Neural crest cell (in vitro differentiated cells): ENCODE results near the gene FADS2. TPM values are rescaled to one million over a fixed set of nuclear protein-coding genes. Genes with fewer than 3 reads are reported as not detected.

Source experiments
- DNase-seq: peaks from one replicate; pipeline ENCODE4 v3.0.0; 2021; ENCODE audit warnings: low read depth, mixed read lengths, low spot score
- H3K27ac Mint-ChIP-seq: one replicate; pipeline ENCODE4 v1.8.0; 2021; ENCODE audit warnings: mild to moderate bottlenecking, mixed read lengths; ENCODE audit not compliant: unreplicated experiment
- H3K27me3 Mint-ChIP-seq: 2 replicates; pipeline ENCODE4 v1.8.0; 2021; ENCODE audit warnings: low read depth, mild to moderate bottlenecking, mixed read lengths
- H3K36me3 Mint-ChIP-seq: 2 replicates; pipeline ENCODE4 v1.8.0; 2021; ENCODE audit warnings: low read depth, mild to moderate bottlenecking, mixed read lengths
- H3K4me1 Mint-ChIP-seq: 2 replicates; pipeline ENCODE4 v1.8.0; 2021; ENCODE audit warnings: mixed read lengths
- H3K4me3 Mint-ChIP-seq: one replicate; pipeline ENCODE4 v1.8.0; 2021; ENCODE audit warnings: mild to moderate bottlenecking, mixed read lengths
- H3K9me3 Mint-ChIP-seq: 2 replicates; pipeline ENCODE4 v1.8.0; 2021; ENCODE audit warnings: mixed read lengths
- total RNA-seq: library from RNA; stranded (reverse); gene quantifications from 2 replicates; pipeline ENCODE4 v1.2.1, GENCODE V29; 2021
- TF ChIP-seq, protein P1 (sequence below): fragments of 200-600 bp; sonication (generic); conservative IDR thresholded peaks from 2 replicates; pipeline ENCODE4 v1.5.0; 2021; ENCODE audit warnings: antibody characterized with exemption, mild to moderate bottlenecking

The FADS2 gene
- total RNA-seq, 1 donor from 2014 or later = 976 TPM

DNA sequence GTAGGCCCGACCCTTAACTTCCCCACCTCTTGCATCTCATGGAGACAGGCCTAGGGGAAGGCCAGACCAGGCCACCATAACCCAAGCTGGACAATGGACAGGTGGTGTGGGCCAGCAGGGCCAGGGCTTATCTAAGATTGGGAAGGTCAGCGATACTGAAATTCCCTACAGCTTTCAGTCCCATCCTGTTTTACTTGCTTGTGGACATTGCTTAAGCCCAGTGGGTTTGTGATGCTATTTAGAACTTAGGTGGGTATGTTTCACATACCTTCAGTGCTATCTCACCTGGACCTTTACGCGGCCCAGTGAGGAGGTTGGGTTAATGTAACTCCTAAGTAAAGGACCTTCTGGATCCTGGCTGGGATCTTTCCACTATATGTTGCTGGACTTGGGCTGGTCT lies 1.7 kb downstream of the FADS2 start:
- no peaks in the 10 kb centered on the region for H3K9me3 Mint-ChIP-seq
- H3K27me3 Mint-ChIP-seq = peaks cover 4% of the 10 kb centered on the region
- peak overlapping the region; percentile 99 for H3K27ac Mint-ChIP-seq
- TF ChIP-seq, protein P1, sequence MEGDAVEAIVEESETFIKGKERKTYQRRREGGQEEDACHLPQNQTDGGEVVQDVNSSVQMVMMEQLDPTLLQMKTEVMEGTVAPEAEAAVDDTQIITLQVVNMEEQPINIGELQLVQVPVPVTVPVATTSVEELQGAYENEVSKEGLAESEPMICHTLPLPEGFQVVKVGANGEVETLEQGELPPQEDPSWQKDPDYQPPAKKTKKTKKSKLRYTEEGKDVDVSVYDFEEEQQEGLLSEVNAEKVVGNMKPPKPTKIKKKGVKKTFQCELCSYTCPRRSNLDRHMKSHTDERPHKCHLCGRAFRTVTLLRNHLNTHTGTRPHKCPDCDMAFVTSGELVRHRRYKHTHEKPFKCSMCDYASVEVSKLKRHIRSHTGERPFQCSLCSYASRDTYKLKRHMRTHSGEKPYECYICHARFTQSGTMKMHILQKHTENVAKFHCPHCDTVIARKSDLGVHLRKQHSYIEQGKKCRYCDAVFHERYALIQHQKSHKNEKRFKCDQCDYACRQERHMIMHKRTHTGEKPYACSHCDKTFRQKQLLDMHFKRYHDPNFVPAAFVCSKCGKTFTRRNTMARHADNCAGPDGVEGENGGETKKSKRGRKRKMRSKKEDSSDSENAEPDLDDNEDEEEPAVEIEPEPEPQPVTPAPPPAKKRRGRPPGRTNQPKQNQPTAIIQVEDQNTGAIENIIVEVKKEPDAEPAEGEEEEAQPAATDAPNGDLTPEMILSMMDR = no peak
- H3K4me1 Mint-ChIP-seq = peaks cover 72% of the 10 kb centered on the region
- no peak for DNase-seq
- H3K4me3 Mint-ChIP-seq = peak overlapping the region; percentile 89
- peaks cover 13% of the 10 kb centered on the region for H3K36me3 Mint-ChIP-seq

DNA sequence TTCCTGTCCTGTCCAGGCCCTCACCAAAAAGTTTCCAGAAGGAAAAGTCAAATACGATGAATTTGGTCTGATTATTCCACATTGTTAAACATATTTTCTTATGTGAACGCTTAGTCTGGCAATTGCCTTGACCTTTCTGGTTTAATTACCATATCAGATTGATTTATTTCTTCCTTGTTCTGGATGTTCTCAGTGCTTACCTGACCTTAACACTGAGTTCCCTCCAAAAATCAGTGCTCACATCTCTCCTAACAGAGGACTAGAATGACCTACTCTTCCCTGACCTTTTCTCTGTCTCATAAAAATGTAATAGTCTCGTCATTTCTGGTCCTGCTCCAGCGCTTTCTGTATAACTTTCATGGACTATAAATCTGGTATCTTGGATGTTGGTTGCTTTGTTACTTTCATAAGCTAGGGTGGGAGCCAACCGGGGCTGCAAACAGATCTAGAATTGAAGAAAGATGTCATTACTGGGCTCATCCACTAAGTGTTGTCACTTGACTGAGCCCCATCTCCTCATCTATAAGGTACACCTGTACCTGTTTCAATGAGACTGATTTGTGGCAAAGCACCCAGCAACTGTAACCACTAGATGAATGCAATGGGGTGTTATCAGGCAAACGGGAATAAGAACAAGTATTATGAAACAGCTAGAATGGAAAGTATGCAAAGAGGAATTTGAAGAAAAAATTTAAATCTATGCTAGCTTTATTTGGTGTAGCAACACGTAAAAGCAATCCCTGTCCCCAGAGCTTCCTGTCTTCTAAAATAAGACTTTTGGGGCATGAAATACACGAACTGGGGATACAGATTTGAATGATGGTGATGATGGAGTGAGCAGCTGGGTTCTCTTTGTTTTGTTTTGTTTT lies 2.4 kb downstream of the FADS2 start:
- Mint-ChIP-seq H3K4me3 (peak overlapping the region; percentile 89), H3K27me3 (peaks cover 4% of the 10 kb centered on the region), H3K9me3 (no peaks in the 10 kb centered on the region), H3K27ac (peak overlapping the region; percentile 30), H3K36me3 (peaks cover 13% of the 10 kb centered on the region), H3K4me1 (peaks cover 78% of the 10 kb centered on the region)
- TF ChIP-seq, protein P1 = no peak
- no peak for DNase-seq

DNA sequence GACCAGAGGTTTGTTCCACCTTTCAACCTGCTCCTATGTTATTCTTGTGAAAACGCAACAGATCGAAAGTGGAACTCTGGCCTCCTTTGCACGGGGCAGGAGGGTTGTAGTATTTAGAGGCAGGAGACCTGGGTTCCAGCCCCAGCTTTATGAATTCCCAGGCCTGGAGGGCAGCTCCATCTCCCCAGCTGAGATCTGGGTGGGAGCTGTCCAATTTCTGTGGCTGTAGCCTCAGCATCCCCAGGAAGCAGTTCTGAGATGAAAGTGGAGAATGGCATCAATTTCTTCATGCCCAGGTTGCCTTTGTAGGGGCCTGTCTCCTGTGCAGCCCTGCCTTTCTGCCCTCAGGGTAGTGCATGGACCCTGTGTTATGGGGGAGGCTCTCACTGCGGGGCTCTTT lies 4.1 kb downstream of the FADS2 start:
- no peak for DNase-seq
- H3K27ac Mint-ChIP-seq = no peak overlapping the region
- no peaks in the 10 kb centered on the region for H3K9me3 Mint-ChIP-seq
- peak overlapping the region; percentile 89 for H3K4me3 Mint-ChIP-seq
- H3K4me1 Mint-ChIP-seq = peaks cover 72% of the 10 kb centered on the region
- H3K27me3 Mint-ChIP-seq = peaks cover 4% of the 10 kb centered on the region
- H3K36me3 Mint-ChIP-seq = peaks cover 13% of the 10 kb centered on the region
- TF ChIP-seq, protein P1 = no peak

DNA sequence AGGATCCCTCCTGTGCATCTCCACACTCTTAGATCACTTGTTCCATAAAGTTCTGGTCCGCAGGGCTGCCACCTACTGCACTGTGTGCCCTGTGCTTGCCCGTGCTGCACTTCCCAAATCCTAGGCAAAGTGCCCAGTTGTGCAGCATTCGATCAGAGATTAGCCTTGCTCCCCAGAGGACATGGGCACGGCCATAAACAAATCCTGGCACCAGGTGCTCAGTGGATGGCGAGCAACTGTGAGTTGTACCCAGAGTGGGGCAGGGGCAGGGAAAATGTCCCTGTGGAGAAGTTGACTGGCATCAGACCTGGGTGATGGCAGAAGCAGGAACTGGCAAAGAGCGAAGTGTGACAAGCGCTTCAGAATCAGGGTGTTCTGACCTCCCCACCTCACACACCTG lies 4.7 kb downstream of the FADS2 start:
- peaks cover 4% of the 10 kb centered on the region for H3K27me3 Mint-ChIP-seq
- TF ChIP-seq, protein P1 = no peak
- peak overlapping the region; percentile 89 for H3K4me3 Mint-ChIP-seq
- no peaks in the 10 kb centered on the region for H3K9me3 Mint-ChIP-seq
- H3K27ac Mint-ChIP-seq = peak overlapping the region; percentile 91
- DNase-seq = no peak
- H3K4me1 Mint-ChIP-seq = peaks cover 70% of the 10 kb centered on the region
- peaks cover 13% of the 10 kb centered on the region for H3K36me3 Mint-ChIP-seq

DNA sequence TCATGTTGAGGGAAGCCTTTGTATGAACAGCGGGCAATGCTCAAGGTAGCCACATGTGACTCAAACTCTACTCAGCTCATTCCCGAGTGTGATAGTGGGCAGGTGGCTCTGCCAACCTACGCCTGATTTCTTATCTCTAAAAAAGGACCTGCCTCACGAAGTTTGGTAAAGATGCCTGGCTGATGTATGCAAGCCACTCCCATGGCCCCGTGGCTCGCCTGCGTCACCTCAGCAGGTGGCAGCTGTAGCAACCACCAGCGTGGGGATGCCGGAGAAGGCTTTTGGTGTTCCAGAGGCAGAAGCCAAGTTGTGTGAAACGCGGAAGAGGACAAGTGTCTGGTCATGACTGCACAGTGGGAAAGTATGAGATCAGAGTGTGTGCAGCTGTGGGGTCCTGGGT lies 5.4 kb downstream of the FADS2 start:
- TF ChIP-seq, protein P1 = no peak
- Mint-ChIP-seq H3K27ac (peak overlapping the region; percentile 98), H3K36me3 (peaks cover 14% of the 10 kb centered on the region), H3K27me3 (no peaks in the 10 kb centered on the region), H3K9me3 (no peaks in the 10 kb centered on the region), H3K4me1 (peaks cover 70% of the 10 kb centered on the region), H3K4me3 (peak overlapping the region; percentile 89)
- no peak for DNase-seq
